Activated T-cell treated with anti-CD3 and anti-CD28 coated beads, Interleukin-2, amount 50 U/mL, for 48 hours (primary cell): ENCODE results near the gene HNRNPU.

Source experiments
- DNase-seq, 2 experiments: peaks; one replicate each; pipeline ENCODE4 v3.0.0-alpha.2; 2020

Gene HNRNPU

DNA sequence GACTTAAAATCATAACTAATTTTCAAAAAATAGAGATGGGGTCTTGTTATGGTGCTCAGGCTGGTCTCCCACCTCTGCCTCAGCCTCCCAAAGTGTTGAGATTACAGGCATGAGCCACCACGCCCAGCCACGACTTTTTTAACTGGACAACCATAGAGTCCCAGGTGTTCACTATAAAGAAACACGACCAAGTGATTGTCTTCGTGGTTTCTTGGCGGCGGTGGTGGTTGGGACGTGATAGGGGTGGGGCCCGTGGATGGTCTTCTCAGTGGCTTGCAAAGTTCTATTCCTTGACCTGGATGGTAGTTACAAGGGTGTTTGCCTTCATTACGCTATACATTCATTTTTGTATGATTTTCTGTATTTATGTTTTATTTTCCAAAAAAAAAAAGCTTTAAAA lies 63.5 kb downstream of the HNRNPU start:
- no peak for DNase-seq
